GM23338 (cell line): Measurements from ENCODE around the gene KCNMA1. TPM values are rescaled to one million over a fixed set of nuclear protein-coding genes. Genes with fewer than 3 reads are reported as not detected.

Source experiments
- ATAC-seq: fragments of 200-7000 bp; cut with Tn5 transposase; 3 replicates; pipeline ENCODE4 v1.9.1; 2020
- DNase-seq: peaks from one replicate; pipeline ENCODE4 v3.0.0-alpha.2; 2015; ENCODE audit warnings: low spot score
- H2AFZ ChIP-seq: fragments of 200-600 bp; sonication (generic); 2 replicates; pipeline ENCODE4 v1.8.0; 2016; ENCODE audit warnings: antibody characterized with exemption, mild to moderate bottlenecking, moderate library complexity
- H3F3A ChIP-seq: fragments of 200-600 bp; sonication (generic); replicated peaks from 2 replicates; pipeline ENCODE4 v1.8.0; 2017; ENCODE audit warnings: antibody characterized with exemption, mixed run types, low read depth
- H3K27ac ChIP-seq: fragments of 200-600 bp; sonication (generic); 2 replicates; pipeline ENCODE4 v1.6.1; 2016; ENCODE audit warnings: low read depth
- H3K27me3 ChIP-seq: fragments of 200-600 bp; sonication (generic); 2 replicates; pipeline ENCODE4 v1.8.0; 2016; ENCODE audit warnings: mild to moderate bottlenecking, mixed run types, moderate library complexity; ENCODE audit not compliant: insufficient read depth
- H3K36me3 ChIP-seq: fragments of 200-600 bp; sonication (generic); 2 replicates; pipeline ENCODE4 v1.8.0; 2016; ENCODE audit warnings: mild to moderate bottlenecking; ENCODE audit not compliant: insufficient read depth
- H3K4me1 ChIP-seq: fragments of 200-600 bp; sonication (generic); 2 replicates; pipeline ENCODE4 v1.8.0; 2016; ENCODE audit warnings: mild to moderate bottlenecking, moderate library complexity; ENCODE audit not compliant: insufficient read depth
- H3K4me2 ChIP-seq: fragments of 200-600 bp; sonication (generic); 2 replicates; pipeline ENCODE4 v1.7.1; 2017; ENCODE audit warnings: mixed run types
- H3K4me3 ChIP-seq: fragments of 200-600 bp; sonication (generic); 2 replicates; pipeline ENCODE4 v1.6.1; 2016; ENCODE audit warnings: mixed run types
- H3K79me2 ChIP-seq: fragments of 200-600 bp; sonication (generic); replicated peaks from 2 replicates; pipeline ENCODE4 v1.8.0; 2017; ENCODE audit warnings: mild to moderate bottlenecking; ENCODE audit not compliant: insufficient read depth
- H3K9me2 ChIP-seq: fragments of 200-600 bp; sonication (generic); 2 replicates; pipeline ENCODE4 v1.8.0; 2017; ENCODE audit not compliant: insufficient read depth
- H4K20me1 ChIP-seq: fragments of 200-600 bp; sonication (generic); replicated peaks from 2 replicates; pipeline ENCODE4 v1.8.0; 2017; ENCODE audit warnings: mild to moderate bottlenecking; ENCODE audit not compliant: insufficient read depth
- H3K27ac Mint-ChIP-seq: 2 replicates; pipeline ENCODE4 v1.8.0; 2020; ENCODE audit warnings: inconsistent platforms, mild to moderate bottlenecking, moderate library complexity, mixed read lengths
- H3K27me3 Mint-ChIP-seq: 3 replicates; pipeline ENCODE4 v1.8.0; 2022; ENCODE audit warnings: low read depth, mild to moderate bottlenecking, moderate library complexity, mixed read lengths, inconsistent platforms; ENCODE audit not compliant: insufficient read depth, poor library complexity
- H3K36me3 Mint-ChIP-seq: 3 replicates; pipeline ENCODE4 v1.8.0; 2021; ENCODE audit warnings: low read depth, mild to moderate bottlenecking, inconsistent platforms, moderate library complexity, mixed read lengths
- H3K4me1 Mint-ChIP-seq: 3 replicates; pipeline ENCODE4 v1.8.0; 2020; ENCODE audit warnings: mild to moderate bottlenecking, inconsistent platforms, mixed read lengths
- H3K4me3 Mint-ChIP-seq: 3 replicates; pipeline ENCODE4 v1.8.0; 2021; ENCODE audit warnings: moderate library complexity, mild to moderate bottlenecking, inconsistent platforms, mixed read lengths
- H3K9me3 Mint-ChIP-seq: 3 replicates; pipeline ENCODE4 v1.8.0; 2020; ENCODE audit warnings: moderate library complexity, mild to moderate bottlenecking, inconsistent platforms, mixed read lengths
- CREB1 ChIP-seq: fragments of 250-450 bp; sonication (Bioruptor Pico); IDR thresholded peaks from 2 replicates; pipeline ENCODE4 v1.5.0; 2020; ENCODE audit warnings: low read depth, mild to moderate bottlenecking, moderate library complexity
- EZH2 ChIP-seq: fragments of 200-600 bp; sonication (generic); IDR thresholded peaks from one replicate; pipeline ENCODE4 v1.8.0; 2017; ENCODE audit warnings: antibody characterized with exemption, mild to moderate bottlenecking, low read depth; ENCODE audit not compliant: unreplicated experiment
- JUNB ChIP-seq: IDR thresholded peaks from one replicate; pipeline ENCODE4 v1.6.1; 2016; ENCODE audit warnings: antibody characterized with exemption; ENCODE audit not compliant: unreplicated experiment
- NANOG ChIP-seq: IDR thresholded peaks from 2 replicates; pipeline ENCODE4 v1.6.1; 2016; ENCODE audit warnings: antibody characterized with exemption, borderline replicate concordance
- STAT1 ChIP-seq: IDR thresholded peaks from one replicate; pipeline ENCODE4 v1.6.1; 2016; ENCODE audit warnings: antibody characterized with exemption; ENCODE audit not compliant: unreplicated experiment
- ZNF114 ChIP-seq: fragments of 250-450 bp; sonication (Bioruptor Pico); IDR thresholded peaks from 2 replicates; pipeline ENCODE4 v1.5.0; 2020; ENCODE audit warnings: mild to moderate bottlenecking, moderate library complexity
- ZNF462 ChIP-seq: fragments of 250-450 bp; sonication (Bioruptor Pico); IDR thresholded peaks from 2 replicates; pipeline ENCODE4 v1.5.0; 2020; ENCODE audit warnings: mild to moderate bottlenecking, moderate library complexity
- polyA plus RNA-seq: library from polyadenylated mRNA; unstranded; fragments of >200 nt; fragmentation: Nextera tagmentation; extraction: Ambion mirVana; gene quantifications from 2 replicates; pipeline ENCODE4 v1.2.1, GENCODE V29; 2016
- total RNA-seq: library from RNA; depleted of rRNA; stranded (reverse); fragments of >200 nt; shearing (Covaris generic); gene quantifications from 2 replicates; pipeline ENCODE4 v1.2.3, GENCODE V29; 2014
- TF ChIP-seq, protein P1 (sequence below): IDR thresholded peaks from 2 replicates; pipeline ENCODE4 v1.6.1; 2016; ENCODE audit warnings: antibody characterized with exemption
- TF ChIP-seq, protein P2 (sequence below): IDR thresholded peaks from one replicate; pipeline ENCODE4 v1.6.1; 2018; ENCODE audit warnings: antibody characterized with exemption; ENCODE audit not compliant: unreplicated experiment

KCNMA1 gene
- total and polyA plus RNA-seq, 2 experiments from 2014 or later, result 8.2 to 9.0 TPM

GRCh38 chr10:77560471-77560870 lies 77.1 kb downstream of the KCNMA1 start:
- H3F3A ChIP-seq, result no peaks in the 10 kb centered on the region
- H3K9me2 ChIP-seq, result no peaks in the 10 kb centered on the region
- H4K20me1 ChIP-seq, result no peaks in the 10 kb centered on the region
- Mint-ChIP-seq H3K27ac (no peak overlapping the region), H3K36me3 (no peaks in the 10 kb centered on the region), H3K4me1 (peaks cover 23% of the 10 kb centered on the region), H3K27me3 (peaks cover 2% of the 10 kb centered on the region), H3K9me3 (no peaks in the 10 kb centered on the region), H3K4me3 (no peak overlapping the region)
- no peak for TF ChIP-seq EZH2
- no peak for TF ChIP-seq CREB1
- TF ChIP-seq, protein P1, sequence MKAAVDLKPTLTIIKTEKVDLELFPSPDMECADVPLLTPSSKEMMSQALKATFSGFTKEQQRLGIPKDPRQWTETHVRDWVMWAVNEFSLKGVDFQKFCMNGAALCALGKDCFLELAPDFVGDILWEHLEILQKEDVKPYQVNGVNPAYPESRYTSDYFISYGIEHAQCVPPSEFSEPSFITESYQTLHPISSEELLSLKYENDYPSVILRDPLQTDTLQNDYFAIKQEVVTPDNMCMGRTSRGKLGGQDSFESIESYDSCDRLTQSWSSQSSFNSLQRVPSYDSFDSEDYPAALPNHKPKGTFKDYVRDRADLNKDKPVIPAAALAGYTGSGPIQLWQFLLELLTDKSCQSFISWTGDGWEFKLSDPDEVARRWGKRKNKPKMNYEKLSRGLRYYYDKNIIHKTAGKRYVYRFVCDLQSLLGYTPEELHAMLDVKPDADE, result no peak
- TF ChIP-seq NANOG, result no peak
- TF ChIP-seq STAT1, result no peak
- TF ChIP-seq, protein P2, sequence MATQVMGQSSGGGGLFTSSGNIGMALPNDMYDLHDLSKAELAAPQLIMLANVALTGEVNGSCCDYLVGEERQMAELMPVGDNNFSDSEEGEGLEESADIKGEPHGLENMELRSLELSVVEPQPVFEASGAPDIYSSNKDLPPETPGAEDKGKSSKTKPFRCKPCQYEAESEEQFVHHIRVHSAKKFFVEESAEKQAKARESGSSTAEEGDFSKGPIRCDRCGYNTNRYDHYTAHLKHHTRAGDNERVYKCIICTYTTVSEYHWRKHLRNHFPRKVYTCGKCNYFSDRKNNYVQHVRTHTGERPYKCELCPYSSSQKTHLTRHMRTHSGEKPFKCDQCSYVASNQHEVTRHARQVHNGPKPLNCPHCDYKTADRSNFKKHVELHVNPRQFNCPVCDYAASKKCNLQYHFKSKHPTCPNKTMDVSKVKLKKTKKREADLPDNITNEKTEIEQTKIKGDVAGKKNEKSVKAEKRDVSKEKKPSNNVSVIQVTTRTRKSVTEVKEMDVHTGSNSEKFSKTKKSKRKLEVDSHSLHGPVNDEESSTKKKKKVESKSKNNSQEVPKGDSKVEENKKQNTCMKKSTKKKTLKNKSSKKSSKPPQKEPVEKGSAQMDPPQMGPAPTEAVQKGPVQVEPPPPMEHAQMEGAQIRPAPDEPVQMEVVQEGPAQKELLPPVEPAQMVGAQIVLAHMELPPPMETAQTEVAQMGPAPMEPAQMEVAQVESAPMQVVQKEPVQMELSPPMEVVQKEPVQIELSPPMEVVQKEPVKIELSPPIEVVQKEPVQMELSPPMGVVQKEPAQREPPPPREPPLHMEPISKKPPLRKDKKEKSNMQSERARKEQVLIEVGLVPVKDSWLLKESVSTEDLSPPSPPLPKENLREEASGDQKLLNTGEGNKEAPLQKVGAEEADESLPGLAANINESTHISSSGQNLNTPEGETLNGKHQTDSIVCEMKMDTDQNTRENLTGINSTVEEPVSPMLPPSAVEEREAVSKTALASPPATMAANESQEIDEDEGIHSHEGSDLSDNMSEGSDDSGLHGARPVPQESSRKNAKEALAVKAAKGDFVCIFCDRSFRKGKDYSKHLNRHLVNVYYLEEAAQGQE, result no peak
- no peak for TF ChIP-seq JUNB
- no peak for TF ChIP-seq ZNF114 (CRISPR knock-in tag)
- TF ChIP-seq ZNF462, result no peak
- H2AFZ ChIP-seq, result no peak overlapping the region
- no peaks in the 10 kb centered on the region for H3K27me3 ChIP-seq
- no peak overlapping the region for H3K27ac ChIP-seq
- no peaks in the 10 kb centered on the region for H3K79me2 ChIP-seq
- H3K4me3 ChIP-seq, result no peak overlapping the region
- no peaks in the 10 kb centered on the region for H3K36me3 ChIP-seq
- no peak overlapping the region for H3K4me2 ChIP-seq
- H3K4me1 ChIP-seq, result peaks cover 15% of the 10 kb centered on the region
- no peak for DNase-seq
- ATAC-seq, result no peak
